Measurements from ENCODE around the gene PPM1G.
"Not testable (repeated sequence)": the region's sequence is repeated elsewhere in the genome, so short reads cannot be mapped to it uniquely, and the experiment has no call there.

The PPM1G gene

GRCh38 chr2:27356382-27357181, 52.8 kb downstream of the PPM1G start, which contains the start of gene GTF3C2:
TSS of gene GTF3C2 (minus strand) at chr2:27356764. CDS start at chr2:27343554, 13,210 bp downstream.
- peak within 1 kb of the TSS; percentile 80 for H3K4me3 ChIP-seq (ENCODE audit: low read length)
- no peak for TF ChIP-seq CTCF (conservative IDR thresholded peaks at IDR 0.05; ENCODE audit: low read depth, low read length)
- DNase-seq (ENCODE audit: low read depth) = peak; percentile 95

- peak overlapping the region; percentile 80 for H3K4me3 ChIP-seq (ENCODE audit: low read length)
- TF ChIP-seq CTCF (conservative IDR thresholded peaks at IDR 0.05; ENCODE audit: low read depth, low read length) = no peak
- no peak for DNase-seq (ENCODE audit: low read depth)
Observed at GRCh38 chr2:27356056-27356381, 53.4 kb downstream of the PPM1G start.

GRCh38 chr2:27354597-27354927, 54.8 kb downstream of the PPM1G start:
- no peak for TF ChIP-seq CTCF (conservative IDR thresholded peaks at IDR 0.05; ENCODE audit: low read depth, low read length)
- H3K4me3 ChIP-seq (ENCODE audit: low read length) = no peak overlapping the region
- DNase-seq (ENCODE audit: low read depth) = no peak

GRCh38 chr2:27353762-27354596, 55.4 kb downstream of the PPM1G start:
- DNase-seq (ENCODE audit: low read depth) = no peak
- no peak overlapping the region for H3K4me3 ChIP-seq (ENCODE audit: low read length)
- no peak for TF ChIP-seq CTCF (conservative IDR thresholded peaks at IDR 0.05; ENCODE audit: low read depth, low read length)

- DNase-seq (ENCODE audit: low read depth); H3K4me3 ChIP-seq (ENCODE audit: low read length): not testable (repeated sequence)
Observed at GRCh38 chr2:27353386-27353761, 56.0 kb downstream of the PPM1G start.

- no peak for TF ChIP-seq CTCF (conservative IDR thresholded peaks at IDR 0.05; ENCODE audit: low read depth, low read length)
- no peak overlapping the region for H3K4me3 ChIP-seq (ENCODE audit: low read length)
- DNase-seq (ENCODE audit: low read depth) = no peak
Observed at GRCh38 chr2:27351802-27352598, 57.4 kb downstream of the PPM1G start.

GRCh38 chr2:27350106-27350693, 59.2 kb downstream of the PPM1G start:
- DNase-seq (ENCODE audit: low read depth) = no peak
- H3K4me3 ChIP-seq (ENCODE audit: low read length) = no peak overlapping the region
- TF ChIP-seq CTCF (conservative IDR thresholded peaks at IDR 0.05; ENCODE audit: low read depth, low read length) = no peak

Data from retinal pigment epithelial cell (primary cell).